GM12865 (cell line): Measurements from ENCODE around the gene WNT5B.

Experiments
- DNase-seq: peaks from one replicate; pipeline ENCODE4 v3.0.0; 2010; ENCODE audit warnings: low read depth
- H3K4me3 ChIP-seq: 2 replicates; pipeline ENCODE4 v1.5.1; 2011; ENCODE audit warnings: mild to moderate bottlenecking, low read depth, low read length, control low read depth
- CTCF ChIP-seq: IDR thresholded peaks from 2 replicates; pipeline ENCODE4 v1.5.1; 2011; ENCODE audit warnings: low read length, control low read depth, low read depth, inconsistent platforms; ENCODE audit not compliant: insufficient read depth; ENCODE audit errors: missing control alignments

WNT5B gene

GRCh38 chr12:1592444-1593173 lies 36.4 kb upstream of the WNT5B start:
- DNase-seq = peak; percentile 80
- no peak for TF ChIP-seq CTCF
- peak overlapping the region; percentile 66 for H3K4me3 ChIP-seq

GRCh38 chr12:1593174-1594005 lies 35.6 kb upstream of the WNT5B start:
- peak; percentile 61 for DNase-seq
- no peak for TF ChIP-seq CTCF
- H3K4me3 ChIP-seq = peak overlapping the region; percentile 66

GRCh38 chr12:1594006-1594260 lies 35.1 kb upstream of the WNT5B start:
- DNase-seq = no peak
- no peak for TF ChIP-seq CTCF
- peak overlapping the region; percentile 66 for H3K4me3 ChIP-seq

- DNase-seq = peak; percentile 94
- H3K4me3 ChIP-seq = peak within 1 kb of the TSS; percentile 72
- TF ChIP-seq CTCF = no peak
These were observed 34.6 kb upstream of the WNT5B start, which contains the start of gene FBXL14 for GRCh38 chr12:1594261-1595025. TSS of gene FBXL14 (minus strand) at chr12:1594581. CDS start at chr12:1594066, 515 bp downstream.

GRCh38 chr12:1595026-1595561 lies 33.9 kb upstream of the WNT5B start:
- no peak for TF ChIP-seq CTCF
- DNase-seq = no peak
- H3K4me3 ChIP-seq = peak overlapping the region; percentile 72

GRCh38 chr12:1595690-1596347 lies 33.2 kb upstream of the WNT5B start:
- DNase-seq = no peak
- H3K4me3 ChIP-seq = no peak overlapping the region
- no peak for TF ChIP-seq CTCF
